ENCODE results near the gene PHLDB2. TPM values are rescaled to one million over a fixed set of nuclear protein-coding genes. Genes with fewer than 3 reads are reported as not detected.

The PHLDB2 gene
- total RNA-seq, 1 experiment from 2014 or later, result 143 TPM

GRCh38 chr3:111926266-111926676, 67.2 kb downstream of the PHLDB2 start:
- Histone ChIP-seq H3K36me3 (ENCODE audit: control insufficient read depth in 1 of 2, insufficient read depth in 2 of 2, low read length in 2 of 2) (peaks cover 3 to 40% of the 10 kb centered on the region in 2 experiments; a peak in 3 of 4 replicates), H3K9me2 (ENCODE audit: insufficient read depth) (no peaks in the 10 kb centered on the region), H3K9me3 (ENCODE audit: control insufficient read depth in 1 of 2, insufficient read depth in 1 of 2, low read depth in 1 of 2, low read length in 2 of 2) (no peaks in the 10 kb centered on the region), H3K9ac (ENCODE audit: low read length) (peak overlapping the region; percentile 49), H3K4me3 (replicated peaks in 1 of 2; ENCODE audit: low read depth in 1 of 2, low read length in 2 of 2) (no peak overlapping the region), H3K27me3 (ENCODE audit: insufficient read depth, low read length) (no peaks in the 10 kb centered on the region), H3K4me1 (ENCODE audit: control insufficient read depth in 1 of 2, insufficient read depth in 2 of 2, low read length in 2 of 2) (peaks cover 72 to 93% of the 10 kb centered on the region in 2 experiments), H2AFZ (ENCODE audit: low read depth, low read length, poor library complexity, severe bottlenecking) (no peak overlapping the region), H3K27ac (ENCODE audit: low read depth, low read length) (peak overlapping the region; percentile 96), H4K20me1 (ENCODE audit: insufficient read depth) (no peaks in the 10 kb centered on the region), H3K79me2 (ENCODE audit: insufficient read depth, low read length) (peaks cover 84% of the 10 kb centered on the region), H3K4me2 (ENCODE audit: low read length) (peak overlapping the region; percentile 41)
- ChIA-PET POLR2A (interaction anchor here (0.7 to 4.4 kb wide), 7 partner anchors 8 to 187 kb away, joined by 3 to 23 read pairs (median 8); partner anchors contain the start of gene ABHD10), CTCF (interaction anchor here (0.7 to 1.3 kb wide), 3 partner anchors 26 to 211 kb away, joined by 3 read pairs; no protein-coding TSS in a partner anchor), RAD21 (ENCODE audit: low non-redundant PET in 1 of 2, low total read pairs in 2 of 2, uncharacterized antibody in 2 of 2, unreplicated experiment in 2 of 2) (interaction anchor here in 1 of 2 experiments (1.0 to 1.2 kb wide), 2 partner anchors 9 to 32 kb away, joined by 3 read pairs; no protein-coding TSS in a partner anchor)
- intact Hi-C loops (cut with micrococcal nuclease), result no loop called here
- no TSS peak for BruUV-seq (replicated peaks)
- no peak for TF ChIP-seq ATF3 (IDR thresholded peaks at IDR 0.05)
- TF ChIP-seq SIN3A (IDR thresholded peaks at IDR 0.05; ENCODE audit: low read depth), result no peak
- TF ChIP-seq CEBPB (IDR thresholded peaks at IDR 0.05; ENCODE audit: low read depth), result no peak
- TF ChIP-seq TCF7L2 (IDR thresholded peaks at IDR 0.05; ENCODE audit: borderline replicate concordance, extremely low read depth, insufficient read depth, insufficient read length), result peak; percentile 95
- peak; percentile 68 for TF ChIP-seq POLR2AphosphoS5 (IDR thresholded peaks at IDR 0.05; ENCODE audit: low read depth, low read length)
- peak; percentile 30 for TF ChIP-seq YY1 (IDR thresholded peaks at IDR 0.05; ENCODE audit: extremely low read depth, insufficient replicate concordance, low read depth, low read length)
- no peak for TF ChIP-seq SRF (IDR thresholded peaks at IDR 0.05; ENCODE audit: low read depth)
- TF ChIP-seq CTCF (IDR thresholded peaks at IDR 0.05 in 2 of 3, conservative IDR thresholded peaks at IDR 0.05 in 1 of 3; ENCODE audit: borderline replicate concordance in 1 of 3, insufficient read depth in 1 of 3, low read depth in 2 of 3, low read length in 2 of 3), result no peak
- TF ChIP-seq EZH2phosphoT487 (IDR thresholded peaks at IDR 0.05; ENCODE audit: borderline replicate concordance), result no peak
- TF ChIP-seq EGR1 (IDR thresholded peaks at IDR 0.05; ENCODE audit: low read depth), result no peak
- TF ChIP-seq MAX (IDR thresholded peaks at IDR 0.05), result no peak
- TF ChIP-seq ELF1 (IDR thresholded peaks at IDR 0.05; ENCODE audit: borderline replicate concordance, low read depth), result no peak
- peak; percentile 64 for DNase-seq (ENCODE audit: low read depth, low spot score)
- peak; percentile 41 for ATAC-seq
